K562 (cell line): ENCODE data around the gene UBE2A. TPM values are rescaled to one million over a fixed set of nuclear protein-coding genes. Genes with fewer than 3 reads are reported as not detected.

Experiments
- ARHGAP35 ChIP-seq: fragments of 450-650 bp; IDR thresholded peaks from 2 replicates; pipeline ENCODE4 v1.6.1; 2018; ENCODE audit not compliant: partially characterized antibody
- ATF1 ChIP-seq, 2 experiments: fragments of 450-650 bp in 1 of 2; IDR thresholded peaks; 2 replicates each; pipeline ENCODE4 v1.6.1; 2016; ENCODE audit warnings: missing compliant biosample characterization in 1 of 2, missing genetic modification characterization in 1 of 2
- ATF7 ChIP-seq: fragments of 450-650 bp; IDR thresholded peaks from 2 replicates; pipeline ENCODE4 v1.7.1; 2014; ENCODE audit warnings: mild to moderate bottlenecking, moderate library complexity
- CXXC5 ChIP-seq: fragments of 250-450 bp; sonication (Bioruptor Pico); IDR thresholded peaks from 2 replicates; pipeline ENCODE4 v1.8.0; 2022; ENCODE audit warnings: inconsistent platforms, mild to moderate bottlenecking, moderate library complexity
- DMBX1 ChIP-seq: fragments of 250-450 bp; sonication (Bioruptor Pico); IDR thresholded peaks from 2 replicates; pipeline ENCODE4 v1.8.0; 2022; ENCODE audit warnings: inconsistent platforms, mild to moderate bottlenecking, moderate library complexity, borderline replicate concordance
- HCFC1 ChIP-seq: IDR thresholded peaks from 2 replicates; pipeline ENCODE4 v1.6.1; 2012; ENCODE audit warnings: low read depth, low read length, improper control_type of control experiment
- HEY1 ChIP-seq: fragments of 250-450 bp; sonication (Bioruptor Pico); IDR thresholded peaks from 2 replicates; pipeline ENCODE4 v1.5.0; 2020; ENCODE audit warnings: mild to moderate bottlenecking, moderate library complexity, borderline replicate concordance
- JUND ChIP-seq, 2 experiments: IDR thresholded peaks; 2 replicates in 1 of 2; 3 replicates in 1 of 2; pipeline ENCODE4 v1.6.1; 2011; ENCODE audit warnings: borderline replicate concordance in 2 of 2, low read depth in 2 of 2, low read length in 2 of 2, improper control_type of control experiment in 1 of 2, missing biosample characterization in 1 of 2, missing genetic modification characterization in 1 of 2, missing genetic modification reagents in 1 of 2
- MAX ChIP-seq: sonication (generic); formaldehyde crosslinking; IDR thresholded peaks from 2 replicates; pipeline ENCODE4 v1.9.0; 2022; ENCODE audit warnings: mild to moderate bottlenecking, missing genetic modification reagents
- MNT ChIP-seq, 2 experiments: fragments of 450-650 bp; conservative IDR thresholded peaks; 2 replicates each; pipeline ENCODE4 v1.6.1; 2017; ENCODE audit warnings: mild to moderate bottlenecking in 2 of 2, moderate library complexity in 2 of 2
- NR2F6 ChIP-seq: fragments of 450-650 bp; formaldehyde crosslinking; IDR thresholded peaks from 2 replicates; pipeline ENCODE4 v1.4.0; 2020; ENCODE audit warnings: mild to moderate bottlenecking
- PML ChIP-seq: IDR thresholded peaks from 2 replicates; pipeline ENCODE4 v1.6.1; 2012; ENCODE audit warnings: low read length, inconsistent platforms
- POLR2A ChIP-seq: fragments of 450-650 bp; conservative IDR thresholded peaks from 2 replicates; pipeline ENCODE4 v1.6.1; 2016
- POLR2AphosphoS5 ChIP-seq: IDR thresholded peaks from 2 replicates; pipeline ENCODE4 v1.6.1; 2011; ENCODE audit warnings: mild to moderate bottlenecking, low read depth, low read length, moderate library complexity; ENCODE audit not compliant: control insufficient read depth, insufficient read depth
- POLR2H ChIP-seq: IDR thresholded peaks from 2 replicates; pipeline ENCODE4 v1.6.1; 2016; ENCODE audit warnings: missing genetic modification characterization, low read depth, mild to moderate bottlenecking, control low read depth, missing compliant biosample characterization, moderate library complexity
- TAF9B ChIP-seq: fragments of 450-650 bp; IDR thresholded peaks from 2 replicates; pipeline ENCODE4 v1.6.1; 2018; ENCODE audit warnings: mild to moderate bottlenecking; ENCODE audit not compliant: partially characterized antibody
- TCF7 ChIP-seq: sonication (generic); IDR thresholded peaks from 2 replicates; pipeline ENCODE4 v1.6.1; 2016; ENCODE audit warnings: antibody characterized with exemption, borderline replicate concordance
- ZFX ChIP-seq: sonication (generic); formaldehyde crosslinking; IDR thresholded peaks from 2 replicates; pipeline ENCODE4 v1.8.0; 2022; ENCODE audit warnings: mild to moderate bottlenecking, missing genetic modification reagents, moderate library complexity
- ZNF146 ChIP-seq: IDR thresholded peaks from one replicate; pipeline ENCODE4 v1.6.1; 2018; ENCODE audit warnings: missing compliant biosample characterization; ENCODE audit not compliant: unreplicated experiment
- ZNF740 ChIP-seq, 3 experiments: fragments of 200-800 bp in 1 of 3; sonication (Bioruptor generic) in 1 of 3; sonication (generic) in 1 of 3; formaldehyde crosslinking in 1 of 3; IDR thresholded peaks; 2 replicates each; pipeline versions ENCODE4 v1.6.1 to v1.8.0; 2016 to 2022; ENCODE audit warnings: mild to moderate bottlenecking in 2 of 3, missing compliant biosample characterization in 2 of 3, missing genetic modification characterization in 2 of 3, missing genetic modification reagents in 1 of 3
- ZZZ3 ChIP-seq: fragments of 450-650 bp; IDR thresholded peaks from 2 replicates; pipeline ENCODE4 v1.6.1; 2016; ENCODE audit warnings: antibody characterized with exemption, mild to moderate bottlenecking, moderate library complexity
- polyA plus RNA-seq, 8 experiments: library from polyadenylated mRNA; depleted of rRNA in 4 of 8; stranded (reverse) in 5 of 8; unstranded in 3 of 8; fragments of >200 nt; fragmentation: Nextera tagmentation in 2 of 8; fragmentation: Illumina TruSeq in 1 of 8; extraction: Ambion mirVana in 2 of 8; extraction: Trizol in 1 of 8; gene quantifications; 2 replicates each; pipeline versions ENCODE4 v1.2.1 to v1.2.3, GENCODE V29; 2011 to 2014; ENCODE audit warnings: inconsistent platforms in 1 of 8, missing spikeins in 1 of 8
- total RNA-seq, 7 experiments: library from RNA; depleted of rRNA in 6 of 7; stranded (reverse); fragments of >200 nt in 6 of 7; fragmentation: Illumina TruSeq in 2 of 7; extraction: Trizol in 2 of 7; gene quantifications; 2 replicates each; pipeline versions ENCODE4 v1.2.1 to v1.2.3, GENCODE V29; 2011 to 2021; ENCODE audit warnings: low replicate concordance in 1 of 7
- TF ChIP-seq, protein P1 (sequence below): sonication (generic); formaldehyde crosslinking; IDR thresholded peaks from 2 replicates; pipeline ENCODE4 v1.8.1; 2023; ENCODE audit warnings: mild to moderate bottlenecking, missing genetic modification reagents

UBE2A gene
- total and polyA plus RNA-seq, 9 of the 15 experiments (the other 6 are each of a cell fraction or from before 2014, with no cell fraction given) = 21.6 to 87.6 (median 47.8) TPM

- TF ChIP-seq MNT (conservative IDR thresholded peaks at IDR 0.05) (peak in 1 of 2 experiments; percentile 68; a peak in 2 of 4 replicates), ATF1 (CRISPR knock-in tag; IDR thresholded peaks at IDR 0.05) (no peak), ATF1 (tag; IDR thresholded peaks at IDR 0.05) (peak; percentile 92), ZZZ3 (no peak), ZFX (CRISPR knock-in tag) (peak; percentile 50; the same call in 1 of the 2 replicates), MAX (CRISPR knock-in tag) (peak; percentile 62; the same call in 1 of the 2 replicates), NR2F6 (CRISPR knock-in tag) (no peak), ATF7 (peak; percentile 79; the same call in 1 of the 2 replicates), ARHGAP35 (peak; percentile 79), TAF9B (peak; percentile 63), POLR2A (peak; percentile 96), JUND (IDR thresholded peaks at IDR 0.05; ENCODE audit: borderline replicate concordance, low read depth, low read length) (0 out of 2 replicates have a peak, but pooled peaks have one; percentile 25), JUND (tag; IDR thresholded peaks at IDR 0.05; ENCODE audit: borderline replicate concordance, low read depth, low read length) (no peak), DMBX1 (CRISPR knock-in tag) (no peak), POLR2AphosphoS5 (peak; percentile 88), HEY1 (CRISPR knock-in tag) (no peak), PML (peak; percentile 86), HCFC1 (peak; percentile 42; the same call in 1 of the 2 replicates), POLR2H (tag) (peak; percentile 69), CXXC5 (peak; percentile 38; the same call in 1 of the 2 replicates), ZNF740 (CRISPR knock-in tag; IDR thresholded peaks at IDR 0.05) (0 out of 2 replicates have a peak, but pooled peaks have one; percentile 54), ZNF740 (tag; IDR thresholded peaks at IDR 0.05) (no peak), TCF7 (no peak), ZNF146 (CRISPR knock-in tag) (no peak)
- TF ChIP-seq, protein P1, sequence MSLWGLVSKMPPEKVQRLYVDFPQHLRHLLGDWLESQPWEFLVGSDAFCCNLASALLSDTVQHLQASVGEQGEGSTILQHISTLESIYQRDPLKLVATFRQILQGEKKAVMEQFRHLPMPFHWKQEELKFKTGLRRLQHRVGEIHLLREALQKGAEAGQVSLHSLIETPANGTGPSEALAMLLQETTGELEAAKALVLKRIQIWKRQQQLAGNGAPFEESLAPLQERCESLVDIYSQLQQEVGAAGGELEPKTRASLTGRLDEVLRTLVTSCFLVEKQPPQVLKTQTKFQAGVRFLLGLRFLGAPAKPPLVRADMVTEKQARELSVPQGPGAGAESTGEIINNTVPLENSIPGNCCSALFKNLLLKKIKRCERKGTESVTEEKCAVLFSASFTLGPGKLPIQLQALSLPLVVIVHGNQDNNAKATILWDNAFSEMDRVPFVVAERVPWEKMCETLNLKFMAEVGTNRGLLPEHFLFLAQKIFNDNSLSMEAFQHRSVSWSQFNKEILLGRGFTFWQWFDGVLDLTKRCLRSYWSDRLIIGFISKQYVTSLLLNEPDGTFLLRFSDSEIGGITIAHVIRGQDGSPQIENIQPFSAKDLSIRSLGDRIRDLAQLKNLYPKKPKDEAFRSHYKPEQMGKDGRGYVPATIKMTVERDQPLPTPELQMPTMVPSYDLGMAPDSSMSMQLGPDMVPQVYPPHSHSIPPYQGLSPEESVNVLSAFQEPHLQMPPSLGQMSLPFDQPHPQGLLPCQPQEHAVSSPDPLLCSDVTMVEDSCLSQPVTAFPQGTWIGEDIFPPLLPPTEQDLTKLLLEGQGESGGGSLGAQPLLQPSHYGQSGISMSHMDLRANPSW (CRISPR knock-in tag) = 0 out of 2 replicates have a peak, but pooled peaks have one; percentile 34
Measured at GRCh38 chrX:119606280-119607017, 32.1 kb downstream of the UBE2A start, which contains the start of gene NKRF (continued).
